CD14-positive monocyte (primary cell): Measurements from ENCODE around the gene CREB1. TPM values are rescaled to one million over a fixed set of nuclear protein-coding genes. Genes with fewer than 3 reads are reported as not detected.

Source experiments
- DNase-seq, 3 donors: peaks; one replicate each; pipeline ENCODE4 v3.0.0-alpha.2; 2011 to 2022
- H2AFZ ChIP-seq: 2 replicates; pipeline ENCODE4 v1.6.0; 2012; ENCODE audit warnings: mild to moderate bottlenecking, low read depth, low read length, inconsistent platforms; ENCODE audit not compliant: insufficient read depth, poor library complexity, severe bottlenecking
- H3K27ac ChIP-seq, 2 donors: 1 replicate in 1 of 2; 2 replicates in 1 of 2; pipeline ENCODE4 v1.5.1; 2012 to 2013; ENCODE audit warnings: low read length in 2 of 2, control low read depth in 1 of 2, inconsistent platforms in 1 of 2, low read depth in 1 of 2, mild to moderate bottlenecking in 1 of 2
- H3K27me3 ChIP-seq, 2 donors: one replicate each; pipeline versions ENCODE4 v1.6.0 to v1.6.1; 2011 to 2013; ENCODE audit warnings: low read length in 2 of 2; ENCODE audit not compliant: control insufficient read depth in 2 of 2, insufficient read depth in 2 of 2
- H3K36me3 ChIP-seq, 2 donors: replicated peaks in 1 of 2; 1 replicate in 1 of 2; 2 replicates in 1 of 2; pipeline versions ENCODE4 v1.5.1 to v1.6.1; 2012 to 2013; ENCODE audit warnings: low read length in 2 of 2, control low read depth in 1 of 2, inconsistent platforms in 1 of 2, mild to moderate bottlenecking in 1 of 2; ENCODE audit not compliant: insufficient read depth in 2 of 2, control insufficient read depth in 1 of 2
- H3K4me1 ChIP-seq, 2 donors: 1 replicate in 1 of 2; 2 replicates in 1 of 2; pipeline versions ENCODE4 v1.5.1 to v1.6.1; 2012 to 2013; ENCODE audit warnings: low read length in 2 of 2, control low read depth in 1 of 2, inconsistent platforms in 1 of 2, mild to moderate bottlenecking in 1 of 2, moderate library complexity in 1 of 2; ENCODE audit not compliant: insufficient read depth in 2 of 2, control insufficient read depth in 1 of 2
- H3K4me2 ChIP-seq: replicated peaks from 2 replicates; pipeline ENCODE3; 2012; ENCODE audit warnings: low read length, moderate library complexity, mild to moderate bottlenecking; ENCODE audit not compliant: poor library complexity, severe bottlenecking; ENCODE audit errors: extremely low read depth
- H3K4me3 ChIP-seq, 3 experiments: fragments of 200-600 bp in 1 of 3; sonication (generic) in 1 of 3; replicated peaks in 1 of 3; 1 replicate in 2 of 3; 2 replicates in 1 of 3; pipeline ENCODE4 v1.5.1; 2011 to 2013; ENCODE audit warnings: low read length in 3 of 3, mild to moderate bottlenecking in 3 of 3, control low read depth in 2 of 3, low read depth in 2 of 3, inconsistent platforms in 1 of 3, moderate library complexity in 1 of 3
- H3K79me2 ChIP-seq: 2 replicates; pipeline ENCODE4 v1.6.0; 2012; ENCODE audit warnings: mild to moderate bottlenecking, control low read depth, inconsistent platforms, low read length, moderate library complexity; ENCODE audit not compliant: insufficient read depth
- H3K9ac ChIP-seq: 2 replicates; pipeline ENCODE4 v1.6.0; 2017; ENCODE audit warnings: low read length, mild to moderate bottlenecking; ENCODE audit not compliant: insufficient read depth, poor library complexity, severe bottlenecking
- H3K9me3 ChIP-seq, 2 donors: replicated peaks in 1 of 2; 1 replicate in 1 of 2; 2 replicates in 1 of 2; pipeline versions ENCODE4 v1.5.1 to v1.6.1; 2012 to 2013; ENCODE audit warnings: low read length in 2 of 2, control low read depth in 1 of 2; ENCODE audit not compliant: control insufficient read depth in 1 of 2, insufficient read depth in 1 of 2
- H4K20me1 ChIP-seq: 2 replicates; pipeline ENCODE4 v1.6.0; 2012; ENCODE audit warnings: mild to moderate bottlenecking, low read length, control low read depth, moderate library complexity; ENCODE audit not compliant: insufficient read depth
- H3K27ac Mint-ChIP-seq, 7 donors: one replicate each; pipeline ENCODE4 v1.8.0; 2020; ENCODE audit warnings: mild to moderate bottlenecking in 7 of 7, mixed read lengths in 7 of 7, moderate library complexity in 6 of 7, inconsistent platforms in 2 of 7
- H3K27me3 Mint-ChIP-seq, 3 donors: one replicate each; pipeline ENCODE4 v1.8.0; 2021 to 2022; ENCODE audit warnings: low read depth in 3 of 3, mild to moderate bottlenecking in 3 of 3, mixed read lengths in 3 of 3, moderate library complexity in 3 of 3, inconsistent platforms in 1 of 3
- H3K36me3 Mint-ChIP-seq, 2 donors: one replicate each; pipeline ENCODE4 v1.8.0; 2020; ENCODE audit warnings: mixed read lengths in 2 of 2, inconsistent platforms in 1 of 2, mild to moderate bottlenecking in 1 of 2
- H3K4me1 Mint-ChIP-seq: one replicate; pipeline ENCODE4 v1.8.0; 2020; ENCODE audit warnings: mild to moderate bottlenecking, mixed read lengths
- H3K4me3 Mint-ChIP-seq, 2 donors: one replicate each; pipeline ENCODE4 v1.8.0; 2020; ENCODE audit warnings: mild to moderate bottlenecking in 2 of 2, mixed read lengths in 2 of 2, moderate library complexity in 1 of 2
- H3K9me3 Mint-ChIP-seq, 7 donors: one replicate each; pipeline ENCODE4 v1.8.0; 2020 to 2022; ENCODE audit warnings: mixed read lengths in 7 of 7, mild to moderate bottlenecking in 6 of 7, moderate library complexity in 6 of 7, inconsistent platforms in 2 of 7
- WGBS: methylation state at CpG from one replicate; pipeline ENCODE4 v1.1.5; 2013; ENCODE audit warnings: missing lambda C conversion rate; ENCODE audit not compliant: insufficient coverage; 5-methylcytosine and 5-hydroxymethylcytosine counted together
- intact Hi-C, 2 donors: fragments of 100-400 bp; cut with micrococcal nuclease; formaldehyde crosslinking; loops; one replicate each; pipeline versions ENCODE4 v1.15.0 to v1.15.1; 2023
- polyA plus RNA-seq, 3 donors: library from polyadenylated mRNA; depleted of rRNA in 1 of 3; unstranded in 2 of 3; stranded (reverse) in 1 of 3; fragments of 300-500 nt in 2 of 3; fragments of >200 nt in 1 of 3; fragmentation: Illumina TruSeq in 2 of 3; gene quantifications; 1 replicate in 2 of 3; 2 replicates in 1 of 3; pipeline ENCODE4 v1.2.3, GENCODE V29; 2012 to 2021
- TF ChIP-seq, protein P1 (sequence below): fragments of 200-600 bp; IDR thresholded peaks from one replicate; pipeline ENCODE4 v1.8.0; 2022; ENCODE audit warnings: antibody characterized with exemption, mild to moderate bottlenecking

CREB1 gene
- polyA plus RNA-seq, 3 donors = 43.3 to 60.5 (median 55.2) TPM

GRCh38 chr2:207540431-207540830 is 10.7 kb downstream of the CREB1 start:
- Histone ChIP-seq H3K79me2 (peaks cover 100% of the 10 kb centered on the region), H3K9ac (no peak overlapping the region), H4K20me1 (peaks cover 97% of the 10 kb centered on the region), H3K4me2 (no peak overlapping the region), H2AFZ (no peak overlapping the region), H3K9me3 (no peaks in the 10 kb centered on the region), H3K27me3 (no peaks in the 10 kb centered on the region), H3K36me3 (peaks cover 0 to 6% of the 10 kb centered on the region in 2 donors), H3K4me1 (no peaks in the 10 kb centered on the region), H3K4me3 (no peak overlapping the region), H3K27ac (peak overlapping the region in 1 of 2 donors; percentile 24)
- DNase-seq = no peak
- intact Hi-C loops = no loop called here
- H3K4me1 Mint-ChIP-seq = peaks cover 24% of the 10 kb centered on the region
- TF ChIP-seq, protein P1, sequence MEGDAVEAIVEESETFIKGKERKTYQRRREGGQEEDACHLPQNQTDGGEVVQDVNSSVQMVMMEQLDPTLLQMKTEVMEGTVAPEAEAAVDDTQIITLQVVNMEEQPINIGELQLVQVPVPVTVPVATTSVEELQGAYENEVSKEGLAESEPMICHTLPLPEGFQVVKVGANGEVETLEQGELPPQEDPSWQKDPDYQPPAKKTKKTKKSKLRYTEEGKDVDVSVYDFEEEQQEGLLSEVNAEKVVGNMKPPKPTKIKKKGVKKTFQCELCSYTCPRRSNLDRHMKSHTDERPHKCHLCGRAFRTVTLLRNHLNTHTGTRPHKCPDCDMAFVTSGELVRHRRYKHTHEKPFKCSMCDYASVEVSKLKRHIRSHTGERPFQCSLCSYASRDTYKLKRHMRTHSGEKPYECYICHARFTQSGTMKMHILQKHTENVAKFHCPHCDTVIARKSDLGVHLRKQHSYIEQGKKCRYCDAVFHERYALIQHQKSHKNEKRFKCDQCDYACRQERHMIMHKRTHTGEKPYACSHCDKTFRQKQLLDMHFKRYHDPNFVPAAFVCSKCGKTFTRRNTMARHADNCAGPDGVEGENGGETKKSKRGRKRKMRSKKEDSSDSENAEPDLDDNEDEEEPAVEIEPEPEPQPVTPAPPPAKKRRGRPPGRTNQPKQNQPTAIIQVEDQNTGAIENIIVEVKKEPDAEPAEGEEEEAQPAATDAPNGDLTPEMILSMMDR = no peak
- H3K27ac Mint-ChIP-seq = peak overlapping the region in 4 of 7 donors; percentile 21 to 61 (median 52)
- no CpG with 5 or more reads among the region's 2 CpGs for WGBS
- no peaks in the 10 kb centered on the region for H3K27me3 Mint-ChIP-seq
- H3K9me3 Mint-ChIP-seq = peaks cover 0 to 2% (median 0%) of the 10 kb centered on the region in 7 donors
- H3K4me3 Mint-ChIP-seq = no peak overlapping the region
- peaks cover 3 to 23% of the 10 kb centered on the region in 2 donors for H3K36me3 Mint-ChIP-seq

DNA sequence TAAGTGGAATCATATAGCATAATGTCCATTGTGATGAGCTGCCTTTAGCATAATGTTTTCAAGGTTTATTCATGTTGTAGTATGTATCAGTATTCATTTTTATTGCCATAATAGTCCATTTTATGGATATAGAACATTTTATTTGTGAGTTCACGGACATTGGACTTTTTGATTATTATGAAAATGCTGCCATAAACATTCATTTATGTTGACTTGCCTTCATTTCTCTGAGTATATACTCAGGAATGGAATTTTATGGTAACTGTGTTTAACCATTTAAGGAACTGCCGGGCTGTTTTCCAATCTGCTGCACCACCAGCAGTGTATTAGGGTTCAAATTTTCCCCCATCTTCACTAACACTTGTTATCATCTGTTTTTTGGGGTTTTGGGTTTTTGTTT is 12.2 kb downstream of the CREB1 start:
- Mint-ChIP-seq H3K36me3 (peaks cover 3 to 21% of the 10 kb centered on the region in 2 donors), H3K27ac (peak overlapping the region in 1 of 7 donors; percentile 10), H3K4me3 (no peak overlapping the region), H3K9me3 (peaks cover 0 to 4% (median 0%) of the 10 kb centered on the region in 7 donors), H3K4me1 (peaks cover 32% of the 10 kb centered on the region), H3K27me3 (no peaks in the 10 kb centered on the region)
- H3K27ac ChIP-seq = peak overlapping the region in 1 of 2 donors; percentile 28
- WGBS = no CpG with 5 or more reads among the region's 2 CpGs
- DNase-seq = no peak
- no peak overlapping the region for H3K9ac ChIP-seq
- H3K9me3 ChIP-seq = no peaks in the 10 kb centered on the region
- H3K27me3 ChIP-seq = no peaks in the 10 kb centered on the region
- no peaks in the 10 kb centered on the region for H3K4me1 ChIP-seq
- no peak overlapping the region for H3K4me3 ChIP-seq
- H2AFZ ChIP-seq = no peak overlapping the region
- intact Hi-C loops = no loop called here
- H4K20me1 ChIP-seq = peaks cover 98% of the 10 kb centered on the region
- TF ChIP-seq, protein P1 = no peak
- H3K36me3 ChIP-seq = peaks cover 0 to 2% of the 10 kb centered on the region in 2 donors
- H3K79me2 ChIP-seq = peaks cover 100% of the 10 kb centered on the region
- H3K4me2 ChIP-seq = no peak overlapping the region
